OCI-LY1 (cell line): ENCODE data around the gene CAPZA1.

Experiments
- CTCF ChIP-seq: fragments of 200-600 bp; sonication (generic), shearing (Covaris generic); IDR thresholded peaks from 2 replicates; pipeline ENCODE4 v1.5.1; 2017; ENCODE audit warnings: mild to moderate bottlenecking, antibody characterized with exemption, low read length, moderate library complexity, mixed read lengths
- EZH2 ChIP-seq: fragments of 200-600 bp; sonication (generic), shearing (Covaris generic); IDR thresholded peaks from 2 replicates; pipeline ENCODE4 v1.8.0; 2017; ENCODE audit warnings: borderline replicate concordance, mixed run types, mild to moderate bottlenecking, antibody characterized with exemption, low read length, moderate library complexity, mixed read lengths

GRCh38 chr1:112708489-112708888, 88.9 kb downstream of the CAPZA1 start:
- TF ChIP-seq EZH2 (no peak), CTCF (no peak)
